HG03108 (cell line): Measurements from ENCODE around the gene SORCS3.

Experiments
- ATAC-seq: cut with Tn5 transposase; IDR thresholded peaks from one replicate; pipeline ENCODE4 v1.9.1; 2021; ENCODE audit warnings: moderate library complexity; ENCODE audit not compliant: unreplicated experiment

Gene SORCS3

DNA sequence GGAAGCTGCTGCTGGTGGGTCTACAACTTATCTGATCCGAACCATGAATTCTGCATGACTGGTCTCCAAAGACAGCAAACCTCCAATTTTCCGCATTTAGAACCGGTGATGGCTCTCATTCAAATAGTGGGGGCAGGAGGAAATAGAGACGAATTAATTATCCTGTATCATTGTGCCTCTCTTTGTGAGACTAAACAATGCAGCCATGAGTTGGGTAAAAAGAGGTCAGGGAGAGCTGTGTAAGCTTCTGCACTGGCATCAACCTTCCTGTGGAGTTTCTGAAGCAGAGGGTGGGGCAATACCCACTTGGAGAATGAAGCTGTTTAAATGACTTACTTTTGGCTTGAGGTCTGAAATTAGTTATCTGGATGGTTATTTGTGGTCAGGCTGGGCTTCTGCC lies 266.4 kb downstream of the SORCS3 start:
- ATAC-seq, result no peak

DNA sequence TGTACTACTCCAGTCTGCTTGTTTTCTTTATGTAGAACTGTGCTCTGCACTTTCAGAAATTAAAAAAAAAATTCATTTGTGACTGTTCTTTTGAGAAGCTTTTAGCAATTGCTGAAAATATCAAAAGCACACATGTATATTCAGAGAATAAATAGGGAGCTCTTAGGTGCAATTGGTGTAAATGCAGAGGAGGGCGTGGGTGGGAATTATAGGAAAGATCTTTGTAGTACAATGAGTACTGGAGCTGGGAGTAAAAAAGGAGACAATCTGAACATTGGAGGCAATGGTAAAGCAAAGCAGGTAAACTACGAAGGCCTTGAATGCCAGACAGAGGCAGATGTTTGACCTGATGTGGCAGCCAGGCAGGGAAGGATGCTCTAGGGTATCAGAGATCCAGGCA lies 267.5 kb downstream of the SORCS3 start:
- no peak for ATAC-seq

DNA sequence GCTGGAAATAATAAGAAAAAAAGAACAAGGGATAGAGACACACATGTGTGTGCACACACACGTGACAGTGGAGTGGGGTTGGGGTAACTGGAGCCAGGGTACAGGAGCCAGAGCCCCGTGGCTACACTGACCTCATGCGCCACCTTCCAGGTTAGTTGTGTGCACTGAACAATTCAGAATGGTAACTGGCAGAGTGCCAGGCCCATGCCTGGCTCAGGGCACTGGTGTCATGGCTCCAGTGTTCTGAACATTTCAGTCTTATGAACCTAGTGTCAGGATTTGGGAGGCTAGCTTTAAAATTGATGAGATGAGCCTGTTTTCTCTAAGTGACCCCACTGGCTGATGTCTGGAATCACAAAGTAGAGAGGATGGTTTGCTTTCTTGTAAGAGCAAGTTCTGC lies 269.6 kb downstream of the SORCS3 start:
- no peak for ATAC-seq

DNA sequence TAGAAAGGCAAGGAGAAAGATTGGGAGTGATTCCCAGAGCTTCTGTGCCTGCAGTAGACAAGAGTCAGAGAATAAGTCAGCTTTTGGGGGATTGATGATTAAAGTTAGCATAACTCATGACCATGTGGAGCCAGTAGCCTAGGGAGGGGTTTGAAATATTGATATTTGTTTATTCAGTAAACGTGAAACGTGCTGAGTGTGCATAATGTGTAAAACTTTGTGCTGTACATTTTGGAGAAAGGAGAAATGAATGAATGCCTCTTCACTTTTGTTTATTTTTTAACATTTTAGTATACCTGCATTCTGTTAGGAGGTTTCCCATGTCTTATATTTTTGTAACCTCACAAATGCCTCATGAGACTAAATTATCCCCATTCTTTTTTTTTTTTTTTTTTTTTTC lies 272.3 kb downstream of the SORCS3 start:
- no peak for ATAC-seq

DNA sequence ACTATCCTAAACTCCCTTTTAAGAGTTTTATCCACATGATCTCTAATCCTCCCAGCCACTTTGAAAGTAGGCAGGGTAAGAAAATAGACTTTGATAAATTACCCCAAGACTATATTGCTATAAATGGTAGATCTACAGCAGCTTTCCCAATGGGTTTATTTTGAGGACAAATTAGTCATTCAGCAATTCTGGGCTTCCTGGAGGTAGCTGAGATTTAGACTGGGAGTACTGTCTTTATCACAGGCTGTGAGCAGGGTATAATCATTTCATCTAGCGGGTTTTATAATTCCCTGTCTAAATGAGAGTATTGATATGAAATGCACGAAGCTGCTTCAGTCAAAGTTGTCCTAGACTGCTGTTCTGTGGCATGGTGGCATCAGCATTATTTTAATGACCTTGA lies 279.4 kb downstream of the SORCS3 start:
- ATAC-seq, result no peak

DNA sequence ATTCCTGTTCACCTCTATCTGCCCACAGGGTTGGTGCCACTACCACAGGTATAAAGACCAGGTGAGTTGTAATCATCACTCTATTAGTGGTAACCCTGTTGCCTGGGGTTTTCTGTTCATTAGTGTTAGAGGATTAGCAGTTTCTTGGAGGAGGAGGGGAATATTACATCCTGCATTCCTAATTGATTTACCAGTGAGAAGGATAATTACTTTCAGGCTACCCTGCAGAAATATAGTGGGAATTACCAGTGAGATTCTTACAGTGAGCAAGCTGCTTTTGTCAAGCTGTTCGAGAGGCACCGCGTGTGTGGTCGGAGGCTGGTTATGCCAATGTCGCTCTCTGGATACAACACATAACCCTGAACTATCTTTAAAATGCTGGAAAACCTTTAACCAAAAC lies 280.7 kb downstream of the SORCS3 start:
- ATAC-seq, result no peak

- ATAC-seq, result no peak
Measured at GRCh38 chr10:104922810-104923209, 281.7 kb downstream of the SORCS3 start.

GRCh38 chr10:104923501-104923900 lies 282.4 kb downstream of the SORCS3 start:
- ATAC-seq, result no peak

- ATAC-seq, result no peak
Measured at GRCh38 chr10:104924101-104924795, 283.2 kb downstream of the SORCS3 start.

DNA sequence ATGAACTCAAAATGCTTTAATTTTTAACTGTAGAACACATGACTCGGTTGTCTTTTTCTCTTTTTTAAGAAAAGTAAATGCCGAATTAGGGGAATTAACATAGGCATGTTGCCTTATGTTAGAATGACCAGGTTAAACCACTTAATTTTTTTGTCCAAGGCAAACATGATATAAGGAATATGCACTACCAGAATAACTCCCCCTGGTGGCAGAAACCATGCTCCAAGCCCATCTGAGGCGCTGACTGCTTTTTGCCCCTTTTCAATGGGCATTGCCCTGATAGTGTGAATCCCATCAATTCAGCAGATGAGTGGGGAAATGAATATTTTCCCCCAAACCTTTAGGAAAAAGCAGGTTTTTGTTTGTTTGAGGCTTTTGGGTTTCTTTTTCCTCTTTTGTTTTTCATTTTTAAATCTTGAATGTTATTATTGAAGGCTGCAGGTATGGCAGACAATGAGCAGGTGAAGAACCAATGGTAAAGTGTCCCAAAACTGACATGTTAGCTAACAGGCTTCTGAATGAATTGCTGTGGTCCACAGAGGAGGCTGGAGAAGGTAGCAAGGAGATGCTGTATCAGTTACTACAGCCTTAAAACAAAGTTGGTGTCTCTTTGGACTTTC lies 284.3 kb downstream of the SORCS3 start:
- ATAC-seq, result no peak

- ATAC-seq, result no peak
Measured at GRCh38 chr10:104928734-104929133, 287.6 kb downstream of the SORCS3 start.

DNA sequence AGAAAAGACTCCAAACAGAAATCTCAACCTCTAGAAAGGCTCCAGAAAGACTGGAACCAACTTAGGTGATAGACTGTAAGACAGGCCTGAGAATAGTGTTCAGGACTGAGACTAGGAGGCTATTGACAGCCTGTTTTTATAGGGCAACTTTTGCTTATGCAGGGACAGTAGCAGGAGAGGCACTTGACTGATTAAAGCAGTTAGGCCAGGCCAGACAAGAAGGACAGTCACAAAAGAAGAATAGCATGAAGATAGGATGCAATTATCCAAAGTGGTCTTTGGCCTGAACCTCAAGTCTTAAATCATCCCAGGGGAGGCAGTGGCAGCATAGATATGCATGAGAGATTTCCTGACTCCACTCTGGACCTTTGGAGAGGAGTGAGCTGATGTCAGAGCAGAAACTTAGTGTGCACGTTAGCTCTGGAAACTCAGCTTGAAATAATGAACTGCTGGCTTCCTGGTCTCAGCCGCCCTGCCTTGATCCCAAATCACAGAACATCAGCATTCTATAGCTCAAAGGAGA lies 290.6 kb downstream of the SORCS3 start:
- no peak for ATAC-seq

GRCh38 chr10:104935656-104936055 lies 294.6 kb downstream of the SORCS3 start:
- no peak for ATAC-seq

- no peak for ATAC-seq
Measured at GRCh38 chr10:104937567-104937966, 296.5 kb downstream of the SORCS3 start.

DNA sequence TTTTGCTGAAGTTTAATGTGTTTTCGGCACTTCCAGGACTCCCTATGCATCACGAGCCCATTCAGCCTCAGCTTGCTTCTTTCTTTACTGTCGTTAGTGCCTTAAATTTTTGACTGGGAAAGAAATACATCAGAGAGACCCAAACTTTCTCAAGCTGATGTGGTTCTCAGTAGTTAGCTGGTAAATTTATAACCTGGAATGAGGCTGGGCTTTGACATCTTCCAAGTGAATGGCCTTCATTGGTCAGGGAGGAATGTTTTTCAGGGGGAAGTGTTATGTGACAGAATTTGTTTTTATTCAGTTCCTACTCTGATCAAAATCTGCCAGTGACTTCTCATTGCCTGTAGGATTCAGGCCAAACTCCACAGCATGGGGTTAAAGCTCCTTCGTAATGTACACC lies 296.9 kb downstream of the SORCS3 start:
- no peak for ATAC-seq

DNA sequence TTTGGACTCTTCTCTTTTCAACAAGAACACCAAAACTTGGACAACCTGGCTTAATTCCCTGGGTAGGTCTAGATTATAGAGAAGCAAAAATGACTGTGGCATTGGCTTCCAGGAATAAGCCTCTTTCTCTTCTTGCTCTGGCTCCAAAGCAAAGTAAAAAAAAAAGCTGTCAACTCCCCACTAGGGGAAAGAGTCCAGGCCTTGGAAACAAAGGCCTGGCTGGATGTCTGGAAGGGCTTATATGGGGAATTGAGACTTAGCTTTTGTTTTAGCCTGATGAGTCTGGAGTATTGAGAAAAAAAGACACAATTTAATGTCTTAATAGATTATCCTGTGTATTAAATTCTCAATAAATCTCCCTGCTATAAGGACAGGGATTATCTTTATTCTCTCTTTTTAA lies 300.6 kb downstream of the SORCS3 start:
- ATAC-seq, result no peak

GRCh38 chr10:104947314-104947713 lies 306.2 kb downstream of the SORCS3 start:
- ATAC-seq, result no peak

GRCh38 chr10:104957178-104957841 lies 316.2 kb downstream of the SORCS3 start:
- no peak for ATAC-seq

DNA sequence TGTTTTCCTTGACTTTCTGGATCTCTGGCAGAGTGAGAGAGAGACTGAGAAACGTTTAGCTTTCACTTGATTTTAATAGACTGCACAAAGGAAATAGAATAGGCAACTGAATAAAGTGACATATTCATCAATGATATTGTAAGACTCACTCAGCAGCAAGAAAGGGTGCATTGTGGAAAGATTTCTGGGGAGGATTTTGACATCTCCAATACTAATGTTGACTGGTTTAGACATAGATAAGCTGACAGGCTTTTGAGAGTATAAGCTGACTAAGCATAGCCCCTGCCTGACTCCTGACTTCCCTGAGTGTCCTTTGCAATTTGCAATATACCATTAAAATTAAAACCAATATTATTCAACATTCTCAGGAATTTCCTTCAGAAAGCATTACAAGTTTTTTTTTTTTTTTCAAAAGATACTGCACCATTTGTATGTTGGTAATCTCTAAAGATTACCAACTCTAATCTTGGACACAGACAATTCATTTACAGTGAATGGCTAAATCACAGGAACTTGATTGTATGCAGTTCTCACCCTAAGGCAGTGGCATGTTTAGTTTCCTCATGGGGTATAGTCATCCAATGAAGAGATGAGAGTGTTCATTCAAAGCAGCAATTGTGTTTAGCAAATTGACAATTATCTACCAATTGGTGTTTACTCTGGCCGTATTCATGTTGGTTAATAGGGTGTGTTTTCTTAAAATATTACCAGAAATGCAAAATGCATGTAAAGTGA lies 325.6 kb downstream of the SORCS3 start:
- ATAC-seq, result no peak

DNA sequence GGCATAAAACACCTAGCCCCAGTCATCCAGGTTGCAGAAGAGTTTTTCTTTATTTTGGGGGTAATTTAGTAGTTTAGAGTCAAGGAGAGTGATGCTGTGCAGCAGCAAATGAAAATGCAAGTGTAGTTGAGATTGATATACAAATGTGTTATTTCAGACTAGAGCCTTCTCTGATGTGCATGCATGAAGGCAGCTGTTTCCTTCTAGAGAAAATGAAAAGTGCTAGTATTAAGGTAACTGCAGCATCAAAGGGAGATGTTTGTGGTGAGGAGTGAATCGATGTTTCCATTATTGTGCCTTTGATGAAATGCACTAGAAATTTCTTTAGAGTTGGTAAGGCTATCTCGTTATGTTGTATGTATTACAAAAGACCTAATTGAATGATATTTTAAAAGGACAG lies 339.3 kb downstream of the SORCS3 start:
- no peak for ATAC-seq

DNA sequence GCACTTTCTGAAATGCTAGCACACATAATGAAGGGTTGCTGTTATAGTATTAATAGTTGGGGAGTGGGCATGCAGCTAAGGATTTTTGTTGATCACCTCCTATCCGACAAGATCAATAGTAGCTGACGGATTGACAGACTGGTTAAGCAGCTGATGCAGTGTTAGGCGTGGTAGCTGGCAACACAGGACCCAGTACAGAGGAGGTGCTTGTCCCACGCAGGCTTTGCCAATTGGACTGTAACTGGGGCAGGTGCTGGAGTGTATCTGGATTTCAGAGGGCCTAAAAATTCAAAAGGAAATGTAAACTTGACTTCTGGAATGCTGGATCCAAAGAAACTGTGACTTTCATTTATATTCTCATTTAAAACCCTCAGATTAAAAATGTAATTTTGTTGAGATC lies 340.9 kb downstream of the SORCS3 start:
- ATAC-seq, result no peak
